ENCODE measurements around the gene BLID.

DNA sequence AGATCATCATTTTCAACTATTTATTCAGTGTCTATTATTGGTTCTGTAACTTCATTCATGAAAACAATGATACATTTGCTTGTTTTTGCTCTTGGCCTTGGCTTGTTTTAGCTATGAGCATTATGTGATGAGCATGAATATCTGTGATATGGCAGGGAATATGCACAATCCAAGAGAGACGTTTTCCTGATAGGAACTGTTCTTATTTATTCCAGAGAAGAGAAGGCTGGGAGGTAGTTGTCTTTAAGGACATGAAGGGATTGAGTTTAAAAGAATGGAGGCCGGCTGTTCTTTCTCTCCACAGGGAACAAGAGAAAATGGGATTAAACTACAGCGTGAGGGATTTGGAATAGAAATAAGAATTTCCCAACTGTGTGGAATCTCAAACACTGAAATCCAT is 30.3 kb downstream of the BLID start:
- TF ChIP-seq POLR2A (IDR thresholded peaks at IDR 0.05; ENCODE audit: low read depth, low read length) (no peak), SMC3 (IDR thresholded peaks at IDR 0.05; ENCODE audit: low read depth, low read length) (no peak)
